ENCODE results near the gene BRD1. TPM values are rescaled to one million over a fixed set of nuclear protein-coding genes. Genes with fewer than 3 reads are reported as not detected.

Gene BRD1
- total RNA-seq, 2 experiments from 2014 or later, result 56.7 to 56.9 TPM

DNA sequence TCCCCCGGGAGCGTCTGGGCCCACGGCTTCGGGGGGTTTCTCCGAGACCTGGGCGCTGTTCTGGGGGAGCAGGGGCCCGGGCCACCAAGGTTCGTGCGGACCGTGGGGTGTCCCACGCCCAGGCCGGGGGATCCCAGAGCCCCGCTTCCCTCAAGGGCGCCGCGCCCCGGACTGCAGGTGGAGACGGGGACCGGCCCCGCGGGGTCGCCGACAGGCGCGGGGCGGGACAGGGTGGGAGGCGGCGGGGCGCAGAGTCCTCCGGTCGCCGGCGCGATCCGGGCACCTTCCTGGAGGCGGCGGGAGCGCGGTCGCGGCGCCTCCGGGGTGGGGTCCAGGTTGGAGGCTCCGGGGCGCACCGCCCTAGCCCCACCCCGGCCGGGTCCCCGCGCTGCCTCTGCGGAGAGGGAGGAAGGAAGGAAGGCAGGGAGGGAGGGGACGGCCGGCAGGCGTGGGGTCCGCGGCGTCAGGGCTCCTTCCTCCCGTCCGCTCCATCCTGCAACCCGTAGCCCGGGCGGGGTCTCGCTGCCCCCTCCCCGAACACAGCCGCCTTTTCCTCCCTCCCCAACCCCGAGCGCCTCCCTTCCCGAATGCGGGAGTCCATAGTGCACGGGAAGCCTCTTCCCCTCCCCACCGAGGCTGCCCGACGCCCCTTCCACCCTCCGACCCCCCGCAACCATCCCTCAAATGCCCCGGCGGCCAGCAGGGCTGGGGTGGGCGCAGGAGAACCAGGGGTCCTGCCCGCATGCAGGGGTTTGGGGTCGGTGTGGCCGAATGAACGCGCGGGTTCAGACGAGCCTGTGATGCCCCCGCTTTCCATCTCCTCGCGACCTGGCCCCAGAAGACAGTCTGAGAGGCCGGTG, 21.7 kb upstream of the BRD1 start:
- no peak for ATAC-seq (ENCODE audit: low read depth)
- no peak overlapping the region for H3K27ac Mint-ChIP-seq
- peaks cover 9% of the 10 kb centered on the region for H3K4me1 Mint-ChIP-seq
- peak; percentile 60 for DNase-seq
- no peaks in the 10 kb centered on the region for H3K36me3 Mint-ChIP-seq
- POLR2A ChIA-PET, result no interaction called here
- no peaks in the 10 kb centered on the region for H3K9me3 Mint-ChIP-seq
- peak overlapping the region; percentile 60 for H3K4me3 Mint-ChIP-seq
- H3K27me3 Mint-ChIP-seq, result peaks cover 48% of the 10 kb centered on the region

DNA sequence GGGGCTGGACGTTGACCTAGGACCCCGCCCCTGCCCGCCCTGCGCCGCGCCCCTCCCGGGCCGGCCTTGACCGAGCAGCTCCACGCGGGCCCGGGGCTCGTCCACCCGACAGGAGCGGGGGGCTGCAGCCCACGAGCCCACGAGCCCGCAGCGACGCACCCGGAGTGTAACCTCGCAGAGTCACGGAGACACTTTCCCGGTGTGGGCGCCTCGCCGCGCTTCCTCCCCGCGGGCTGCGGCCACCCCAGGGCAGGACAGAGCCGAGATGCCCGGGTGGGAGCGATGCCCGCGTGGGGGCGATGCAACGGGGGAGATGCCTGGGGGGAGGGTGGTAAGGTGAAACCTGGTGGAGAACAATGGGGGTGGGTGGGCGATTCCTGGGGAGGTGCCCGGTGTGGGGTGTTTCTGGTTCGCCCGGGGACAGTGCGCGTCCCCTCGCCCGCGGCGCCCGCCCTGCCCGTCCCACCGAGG, 21.1 kb upstream of the BRD1 start:
- Mint-ChIP-seq H3K9me3 (no peaks in the 10 kb centered on the region), H3K4me3 (peak overlapping the region; percentile 61), H3K4me1 (peaks cover 9% of the 10 kb centered on the region), H3K36me3 (no peaks in the 10 kb centered on the region), H3K27me3 (peaks cover 51% of the 10 kb centered on the region), H3K27ac (no peak overlapping the region)
- ATAC-seq (ENCODE audit: low read depth) (no peak), DNase-seq (peak; percentile 54)
- POLR2A ChIA-PET, result interaction anchor here (1.1 to 1.4 kb wide), 2 partner anchors 10 to 23 kb away, joined by 3 to 8 read pairs; no protein-coding TSS in a partner anchor

GRCh38 chr22:49847751-49848689, 20.3 kb upstream of the BRD1 start:
- Mint-ChIP-seq H3K36me3 (no peaks in the 10 kb centered on the region), H3K27me3 (peaks cover 54% of the 10 kb centered on the region), H3K27ac (no peak overlapping the region), H3K9me3 (no peaks in the 10 kb centered on the region), H3K4me3 (peak overlapping the region; percentile 51), H3K4me1 (peaks cover 9% of the 10 kb centered on the region)
- POLR2A ChIA-PET, result interaction anchor here (1.1 to 1.4 kb wide), 2 partner anchors 9 to 22 kb away, joined by 3 to 8 read pairs; no protein-coding TSS in a partner anchor
- ATAC-seq (ENCODE audit: low read depth), result no peak
- no peak for DNase-seq

DNA sequence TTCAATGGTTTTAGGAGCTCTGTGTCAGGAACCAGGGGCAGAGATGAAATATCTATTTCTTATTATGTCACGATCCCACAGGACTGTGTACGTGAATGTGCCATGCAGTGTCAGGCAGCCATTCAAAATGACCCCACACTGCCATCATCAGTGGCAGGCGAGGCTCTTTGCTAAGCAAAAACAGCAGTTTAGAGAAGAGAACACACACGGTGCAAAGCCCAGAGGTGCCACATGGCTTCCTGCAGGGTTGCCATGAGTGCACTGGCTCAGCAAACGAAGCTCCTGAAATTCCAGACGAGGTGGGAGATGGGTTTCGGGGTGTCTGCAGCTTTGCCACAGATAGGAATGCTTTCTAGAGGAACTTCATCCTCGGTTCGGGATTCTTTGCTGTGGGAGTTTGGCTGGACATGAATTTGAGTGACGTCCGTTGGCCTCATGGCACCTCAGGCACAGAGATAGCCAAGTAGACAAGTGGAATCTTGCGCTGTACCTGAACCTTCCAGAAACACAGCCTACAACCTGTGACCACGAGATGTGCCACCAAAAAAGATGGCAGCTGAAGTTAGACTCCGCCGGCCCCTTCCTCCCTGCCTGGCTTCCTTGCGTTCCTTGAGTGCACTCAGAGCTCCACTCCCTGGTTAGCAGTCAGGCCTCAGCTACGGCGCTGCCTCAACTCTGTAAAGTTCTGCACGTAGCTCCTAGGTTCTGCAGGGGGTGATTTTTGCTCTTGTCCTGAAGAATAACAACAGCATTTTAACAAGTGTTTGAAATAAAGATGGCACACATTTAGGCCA, 18.2 kb upstream of the BRD1 start:
- Mint-ChIP-seq H3K4me3 (no peak overlapping the region), H3K9me3 (no peaks in the 10 kb centered on the region), H3K4me1 (peaks cover 1% of the 10 kb centered on the region), H3K36me3 (no peaks in the 10 kb centered on the region), H3K27me3 (peaks cover 48% of the 10 kb centered on the region), H3K27ac (no peak overlapping the region)
- POLR2A ChIA-PET, result no interaction called here
- no peak for ATAC-seq (ENCODE audit: low read depth)
- DNase-seq, result no peak

DNA sequence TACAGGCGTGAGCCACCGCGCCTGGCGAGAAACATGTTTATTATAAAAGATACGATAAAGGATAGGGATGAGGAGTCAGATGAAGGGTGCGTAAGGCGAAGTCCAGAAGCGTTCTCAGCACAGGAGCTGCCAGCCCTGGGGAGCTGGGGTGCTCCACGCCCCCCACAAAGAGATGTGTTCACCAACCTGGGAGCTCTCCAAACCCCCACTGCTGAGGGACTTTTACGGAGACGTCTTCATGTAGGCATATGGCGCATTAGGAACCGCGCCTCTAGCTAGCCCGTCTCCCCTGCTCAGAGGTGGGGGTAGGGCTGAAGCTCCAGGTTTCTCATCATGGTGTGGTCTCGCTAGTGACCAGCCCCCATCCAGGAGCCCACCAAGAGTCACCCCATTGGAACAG, 17.6 kb upstream of the BRD1 start:
- no peak overlapping the region for H3K27ac Mint-ChIP-seq
- DNase-seq (no peak), ATAC-seq (ENCODE audit: low read depth) (no peak)
- H3K4me1 Mint-ChIP-seq, result peaks cover 5% of the 10 kb centered on the region
- no peaks in the 10 kb centered on the region for H3K9me3 Mint-ChIP-seq
- no peaks in the 10 kb centered on the region for H3K36me3 Mint-ChIP-seq
- H3K27me3 Mint-ChIP-seq, result peaks cover 43% of the 10 kb centered on the region
- H3K4me3 Mint-ChIP-seq, result no peak overlapping the region
- POLR2A ChIA-PET, result no interaction called here

GRCh38 chr22:49838771-49839717, 11.4 kb upstream of the BRD1 start:
- DNase-seq (peak; percentile 80), ATAC-seq (ENCODE audit: low read depth) (peak; percentile 96)
- H3K36me3 Mint-ChIP-seq, result no peaks in the 10 kb centered on the region
- peak overlapping the region; percentile 83 for H3K4me3 Mint-ChIP-seq
- peaks cover 20% of the 10 kb centered on the region for H3K4me1 Mint-ChIP-seq
- POLR2A ChIA-PET, result interaction anchor here (0.8 to 1.7 kb wide), 9 partner anchors 9 to 352 kb away, joined by 4 to 27 read pairs (median 10); partner anchors contain the start of gene BRD1
- no peaks in the 10 kb centered on the region for H3K9me3 Mint-ChIP-seq
- peak overlapping the region; percentile 83 for H3K27ac Mint-ChIP-seq
- H3K27me3 Mint-ChIP-seq, result peaks cover 6% of the 10 kb centered on the region

DNA sequence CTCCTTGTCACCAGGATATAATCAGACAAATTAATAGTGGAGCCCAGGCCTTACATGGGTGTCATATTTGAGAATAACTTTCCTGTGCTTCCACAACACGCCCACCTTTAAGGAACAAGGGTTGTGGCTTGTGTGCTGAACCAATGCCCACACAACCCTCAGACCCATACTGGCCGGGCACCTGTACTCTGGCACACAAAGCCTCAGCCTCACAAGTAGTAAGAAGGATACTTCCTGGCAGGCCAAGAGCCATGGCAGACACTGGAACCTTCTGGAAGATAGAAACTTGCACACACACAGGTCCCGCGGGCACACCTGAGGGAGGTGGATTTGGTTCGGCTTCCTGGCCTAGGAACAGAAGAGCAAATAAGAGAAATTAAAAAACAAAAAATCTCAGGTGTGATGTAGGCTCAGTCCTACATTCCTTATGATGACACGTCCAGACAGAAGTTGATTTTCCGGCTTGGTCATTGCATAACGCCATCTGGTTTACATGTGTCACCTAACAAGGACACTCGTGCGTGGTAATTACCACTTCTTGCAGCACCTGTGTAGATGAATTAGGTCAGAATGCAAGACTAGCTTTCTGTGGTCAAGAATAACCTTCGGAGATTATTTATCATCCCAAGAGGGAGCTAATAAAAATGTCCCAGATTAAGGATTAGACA, 5.8 kb upstream of the BRD1 start:
- Mint-ChIP-seq H3K27me3 (no peaks in the 10 kb centered on the region), H3K4me1 (peaks cover 17% of the 10 kb centered on the region), H3K4me3 (no peak overlapping the region), H3K36me3 (peaks cover 5% of the 10 kb centered on the region), H3K27ac (no peak overlapping the region), H3K9me3 (peaks cover 1% of the 10 kb centered on the region)
- DNase-seq (no peak), ATAC-seq (ENCODE audit: low read depth) (no peak)
- POLR2A ChIA-PET, result no interaction called here

DNA sequence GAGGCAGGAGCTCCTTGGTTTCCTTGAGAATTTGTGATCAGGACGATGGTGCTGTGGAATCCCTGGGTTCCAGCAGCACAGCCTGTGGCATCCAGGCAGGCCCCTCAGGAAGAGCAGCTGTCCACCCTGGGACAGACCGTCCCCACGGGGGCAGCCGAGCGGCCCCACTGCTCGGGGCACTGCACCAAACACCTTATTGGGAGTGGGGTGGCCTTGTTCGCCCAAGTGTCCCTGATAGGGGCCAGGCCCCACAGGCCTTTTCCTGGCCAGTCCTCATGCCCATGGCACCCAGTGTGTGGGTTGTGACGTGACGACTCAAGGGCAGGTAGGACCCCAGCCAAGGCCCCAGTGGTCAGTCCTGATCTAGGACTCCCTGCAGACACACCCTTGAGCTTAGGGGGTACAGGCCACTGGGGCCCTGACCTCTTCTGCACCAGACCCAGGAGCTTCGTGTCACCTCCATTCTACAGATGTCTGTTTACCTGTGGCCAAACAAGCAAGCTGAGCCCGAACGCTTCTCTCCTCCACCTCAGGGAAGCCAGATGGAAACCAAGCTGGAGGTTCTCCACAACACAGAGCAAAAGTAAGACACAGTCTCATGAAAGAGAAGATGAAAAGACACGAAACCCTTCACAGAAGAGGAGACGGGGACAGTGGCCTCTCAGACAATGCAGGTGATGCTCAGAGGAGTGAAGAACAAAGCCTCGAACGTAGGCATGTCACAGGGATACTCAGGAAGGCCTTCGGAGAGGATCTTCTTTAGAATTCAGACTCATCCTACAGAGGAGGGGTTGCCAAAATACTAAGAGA, 1.6 kb upstream of the BRD1 start:
- Mint-ChIP-seq H3K36me3 (peaks cover 12% of the 10 kb centered on the region), H3K27me3 (no peaks in the 10 kb centered on the region), H3K27ac (peak overlapping the region; percentile 88), H3K4me1 (peaks cover 23% of the 10 kb centered on the region), H3K9me3 (peaks cover 1% of the 10 kb centered on the region), H3K4me3 (peak overlapping the region; percentile 63)
- DNase-seq (no peak), ATAC-seq (ENCODE audit: low read depth) (no peak)
- POLR2A ChIA-PET, result interaction anchor here (0.7 to 2.9 kb wide), 3 partner anchors 9 to 26 kb away, joined by 3 to 12 read pairs (median 3); no protein-coding TSS in a partner anchor

DNA sequence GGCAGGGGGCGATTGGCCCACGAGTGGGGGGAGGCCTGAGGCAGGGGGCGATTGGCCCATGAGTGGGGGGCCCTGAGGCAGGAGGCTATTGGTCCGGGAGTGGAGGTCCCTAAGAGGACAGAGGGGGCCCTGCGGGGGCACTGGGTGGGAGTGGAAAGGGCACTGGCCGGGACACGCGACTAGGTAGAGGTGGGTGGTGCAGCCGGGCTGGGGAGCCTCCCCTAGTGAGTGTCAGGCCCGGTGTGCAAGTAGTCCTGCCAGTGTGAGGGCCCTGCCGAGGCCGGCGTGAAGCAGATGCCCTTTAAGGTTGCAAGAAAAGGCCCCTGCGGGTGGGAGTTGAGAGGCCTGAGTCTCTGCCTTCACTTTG, 909 bp upstream of the BRD1 start:
- H3K36me3 Mint-ChIP-seq, result peaks cover 19% of the 10 kb centered on the region
- H3K9me3 Mint-ChIP-seq, result peaks cover 1% of the 10 kb centered on the region
- peaks cover 29% of the 10 kb centered on the region for H3K4me1 Mint-ChIP-seq
- ATAC-seq (ENCODE audit: low read depth), result no peak
- H3K27ac Mint-ChIP-seq, result peak overlapping the region; percentile 88
- H3K4me3 Mint-ChIP-seq, result peak overlapping the region; percentile 57
- DNase-seq, result no peak
- no peaks in the 10 kb centered on the region for H3K27me3 Mint-ChIP-seq
- POLR2A ChIA-PET, result interaction anchor here (0.8 to 2.9 kb wide), 2 partner anchors 10 to 12 kb away, joined by 3 to 12 read pairs; no protein-coding TSS in a partner anchor

DNA sequence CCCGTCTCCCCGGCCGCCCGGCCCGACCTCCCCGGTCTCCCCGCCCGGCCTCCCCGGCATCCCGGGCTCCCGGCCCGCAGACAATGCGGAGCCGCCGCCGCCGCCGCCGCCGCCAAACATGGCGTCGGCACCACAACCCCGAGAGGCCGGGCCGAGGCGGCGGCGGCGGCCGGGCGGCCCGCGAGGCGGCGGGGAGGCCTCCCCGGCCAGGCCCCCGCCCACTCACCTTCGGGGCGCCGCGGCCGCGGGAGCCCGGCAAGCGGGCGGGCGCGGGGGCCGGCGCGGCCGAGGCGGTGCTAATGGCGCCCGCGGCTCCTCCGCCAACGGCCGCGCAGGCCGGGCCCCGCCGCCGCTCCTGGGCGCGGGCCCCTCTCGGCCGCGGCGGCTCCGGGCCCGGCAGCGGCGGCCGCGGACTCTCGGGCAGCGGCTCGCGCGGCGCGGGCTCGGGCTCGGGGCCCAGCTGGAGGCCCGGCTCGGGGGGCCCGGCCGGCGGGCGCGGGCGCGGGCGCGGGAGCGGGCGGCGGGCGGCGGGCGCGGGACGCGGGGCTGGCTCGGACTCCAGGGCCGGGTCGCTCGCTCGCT, 311 bp downstream of the BRD1 start:
- POLR2A ChIA-PET, result interaction anchor here (1.4 to 2.9 kb wide), 5 partner anchors 10 to 91 kb away, joined by 3 to 27 read pairs (median 7); partner anchors contain the start of genes ALG12 and CRELD2
- Mint-ChIP-seq H3K4me1 (peaks cover 26% of the 10 kb centered on the region), H3K9me3 (peaks cover 1% of the 10 kb centered on the region), H3K36me3 (peaks cover 25% of the 10 kb centered on the region), H3K4me3 (peak overlapping the region; percentile 70), H3K27me3 (no peaks in the 10 kb centered on the region), H3K27ac (no peak overlapping the region)
- DNase-seq (no peak), ATAC-seq (ENCODE audit: low read depth) (peak; percentile 12)

Measured in activated naive CD8-positive, alpha-beta T cell treated with anti-CD3 and anti-CD28 coated beads, Interleukin-2, amount 10 ng/mL, durations not matched to agents 7 days and 5 days (primary cell).